HG03108 (cell line): ENCODE data around the gene NKTR.
"Not testable (repeated sequence)": the region's sequence is repeated elsewhere in the genome, so short reads cannot be mapped to it uniquely, and the experiment has no call there.

ENCODE experiments used
- ATAC-seq: cut with Tn5 transposase; IDR thresholded peaks from one replicate; pipeline ENCODE4 v1.9.1; 2021; ENCODE audit warnings: moderate library complexity; ENCODE audit not compliant: unreplicated experiment

NKTR gene

GRCh38 chr3:42600111-42600957 is at the start of gene NKTR:
TSS of gene NKTR (plus strand) at chr3:42600686. CDS start at chr3:42601007, 321 bp downstream.
- peak; percentile 80 for ATAC-seq

GRCh38 chr3:42552830-42553229 is 47.7 kb upstream of the NKTR start:
- no peak for ATAC-seq

GRCh38 chr3:42556089-42556632 is 44.3 kb upstream of the NKTR start:
- ATAC-seq: peak; percentile 81

DNA sequence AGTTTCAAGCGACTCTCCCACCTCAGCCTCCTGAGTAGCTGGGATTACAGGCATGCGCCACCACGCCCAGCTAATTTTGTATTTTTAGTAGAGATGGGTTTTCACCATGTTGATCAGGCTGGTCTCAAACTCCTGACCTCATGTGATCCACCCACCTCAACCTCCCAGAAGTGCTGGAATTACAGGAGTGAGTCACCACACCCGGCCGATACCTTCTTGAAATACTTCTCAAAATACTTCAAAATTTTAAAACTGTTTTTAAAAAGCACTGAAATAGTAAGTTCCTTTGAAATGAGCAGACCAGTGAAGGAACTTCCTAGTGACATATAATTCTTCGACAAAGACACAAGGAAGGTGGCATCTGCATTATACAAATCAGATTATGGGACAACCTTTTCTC is 43.7 kb upstream of the NKTR start:
- ATAC-seq: not testable (repeated sequence)

GRCh38 chr3:42557854-42558253 is 42.6 kb upstream of the NKTR start:
- no peak for ATAC-seq

DNA sequence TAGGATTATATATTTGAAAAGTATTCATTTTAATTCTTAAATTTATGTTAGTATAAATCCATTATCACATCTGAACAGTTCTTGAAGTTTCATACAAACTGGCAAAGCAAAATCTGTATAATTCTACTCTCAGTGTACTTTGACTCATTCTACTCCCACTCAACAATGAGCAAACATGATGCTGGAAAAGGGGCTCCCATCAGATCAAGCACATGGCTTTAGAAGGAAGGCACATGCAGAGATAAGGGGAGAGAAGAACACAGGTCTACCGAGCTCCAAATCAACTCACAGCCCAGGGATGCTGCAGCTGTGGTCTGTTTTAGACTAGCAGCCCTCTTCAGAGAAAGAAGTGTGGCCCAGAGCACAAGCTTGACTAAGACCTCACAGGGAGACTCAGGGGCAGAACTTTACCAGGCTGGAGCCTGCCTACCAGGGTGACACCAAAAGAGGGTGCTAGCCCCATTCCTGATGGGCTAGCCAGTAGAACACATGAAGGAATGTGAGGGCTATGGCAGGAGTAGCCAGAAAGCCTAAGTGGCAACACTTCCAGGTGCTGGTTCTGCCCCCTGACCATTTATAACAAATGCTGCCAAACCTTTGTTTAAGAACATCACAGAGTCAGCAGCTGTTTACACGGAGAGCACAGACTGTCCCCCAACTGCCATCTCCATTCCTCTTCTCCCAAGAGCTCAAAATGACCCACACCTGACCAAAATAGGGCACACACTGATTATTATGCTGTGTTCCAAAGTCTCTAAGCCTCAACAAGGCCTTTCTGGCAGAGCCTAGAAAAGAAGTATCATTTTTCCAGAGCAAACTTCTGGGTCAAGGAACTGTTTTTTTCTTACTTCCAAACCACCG is 38.2 kb upstream of the NKTR start:
- no peak for ATAC-seq

DNA sequence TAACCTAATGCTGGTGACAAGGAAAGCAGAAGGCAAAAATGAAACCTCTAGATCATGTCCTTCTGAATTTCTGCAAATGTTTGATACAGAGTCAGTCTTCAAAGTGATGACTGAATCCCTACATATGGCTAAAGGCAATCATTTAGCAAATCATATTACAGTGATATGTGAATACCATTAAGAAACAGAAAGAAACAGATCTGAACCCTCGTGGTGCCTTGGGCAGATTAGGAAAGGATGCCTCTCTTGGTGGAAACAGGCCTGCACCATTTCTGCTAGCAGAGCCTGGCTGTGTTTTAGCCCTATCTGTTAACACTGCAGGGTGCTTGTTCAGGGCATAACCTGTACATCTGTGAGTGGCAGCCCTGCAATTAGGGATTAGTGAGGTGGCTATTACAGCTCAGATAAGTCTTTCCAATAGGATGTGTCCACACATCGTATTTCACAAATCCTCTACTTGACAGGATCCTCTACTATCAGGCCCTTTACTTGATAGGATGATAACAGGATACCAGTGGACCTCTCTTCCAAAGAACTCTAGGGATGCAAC is 30.8 kb upstream of the NKTR start:
- no peak for ATAC-seq

DNA sequence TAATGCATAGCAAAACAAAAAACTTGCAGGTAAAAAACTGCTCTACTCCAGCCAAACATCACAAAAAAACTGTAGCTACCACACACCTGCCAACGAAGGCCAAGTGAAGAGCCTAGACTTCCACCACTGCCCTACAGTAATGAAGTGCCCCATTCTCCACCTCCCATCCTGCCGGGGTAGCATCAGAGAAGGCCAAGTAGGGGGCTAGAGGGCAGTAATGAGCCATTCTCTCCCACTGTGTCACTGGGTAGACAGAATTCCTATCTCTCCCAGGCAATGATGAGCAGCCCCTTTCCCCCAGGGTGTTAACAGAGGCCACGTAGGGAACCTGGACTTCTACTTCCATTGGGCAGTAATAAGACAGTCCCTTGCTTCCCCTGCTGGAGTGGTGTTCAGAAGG is 28.2 kb upstream of the NKTR start:
- ATAC-seq: peak; percentile 76

DNA sequence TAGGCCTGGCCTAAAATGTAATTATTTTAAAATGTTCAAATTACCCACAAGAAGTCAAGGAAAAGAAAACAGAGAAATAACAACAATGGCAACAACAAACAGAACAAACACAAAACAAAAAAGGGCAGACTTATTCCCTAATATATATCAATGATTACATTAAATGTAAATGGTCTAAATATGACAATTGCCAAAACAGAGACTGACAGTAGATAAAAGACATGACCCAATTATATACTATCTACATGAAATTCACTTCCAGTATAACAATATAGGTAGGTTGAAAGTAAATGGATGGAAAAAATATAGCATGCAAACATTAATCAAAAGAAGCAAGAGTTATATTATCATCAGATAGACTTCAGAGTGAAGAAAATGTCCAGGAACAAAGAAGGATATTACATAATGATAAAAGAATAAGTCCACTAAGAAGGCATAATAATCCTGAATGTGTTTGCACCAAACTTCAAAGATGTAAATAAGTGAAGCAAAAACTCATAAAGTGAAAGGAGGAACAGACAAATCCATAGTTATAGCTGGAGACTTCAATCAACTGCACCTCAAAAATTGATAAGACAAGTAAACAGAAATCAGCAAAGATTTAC is 25.2 kb upstream of the NKTR start:
- no peak for ATAC-seq

GRCh38 chr3:42578054-42578453 is 22.4 kb upstream of the NKTR start:
- ATAC-seq: no peak

DNA sequence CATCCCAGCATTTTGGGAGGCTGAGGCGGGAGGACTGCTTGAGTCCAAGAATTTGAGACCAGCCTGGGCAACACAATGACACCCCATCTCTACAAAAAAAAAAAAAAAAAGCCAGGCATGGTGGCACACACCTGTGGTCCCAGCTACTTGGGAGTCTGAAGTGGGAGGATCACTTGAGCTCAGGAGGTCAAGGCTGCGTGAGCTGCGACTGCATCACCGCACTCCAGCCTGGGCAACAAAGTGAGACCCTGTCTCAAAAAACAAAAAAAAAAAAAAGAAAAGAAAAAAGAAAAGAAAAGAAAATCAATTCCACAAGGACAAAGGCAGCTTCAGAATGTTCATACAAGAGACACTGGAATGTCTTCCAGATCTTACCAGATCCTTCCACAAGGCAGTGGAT is 21.1 kb upstream of the NKTR start:
- ATAC-seq: not testable (repeated sequence)

DNA sequence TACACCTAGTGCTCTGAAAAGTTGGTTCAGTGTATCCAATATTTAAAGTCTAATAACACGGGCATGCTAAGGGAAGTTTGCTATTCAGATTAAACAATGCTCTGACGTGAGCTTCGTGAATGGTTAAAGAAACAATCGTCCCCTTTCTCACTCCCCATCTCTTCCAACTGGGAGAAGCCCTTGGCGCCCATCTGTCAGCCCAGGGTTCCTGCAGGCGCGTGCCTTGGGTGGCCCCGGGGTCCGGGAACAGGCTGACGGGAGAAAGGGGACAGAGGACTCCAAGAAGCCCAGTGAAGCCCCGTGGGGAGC is 19.1 kb upstream of the NKTR start:
- ATAC-seq: no peak

DNA sequence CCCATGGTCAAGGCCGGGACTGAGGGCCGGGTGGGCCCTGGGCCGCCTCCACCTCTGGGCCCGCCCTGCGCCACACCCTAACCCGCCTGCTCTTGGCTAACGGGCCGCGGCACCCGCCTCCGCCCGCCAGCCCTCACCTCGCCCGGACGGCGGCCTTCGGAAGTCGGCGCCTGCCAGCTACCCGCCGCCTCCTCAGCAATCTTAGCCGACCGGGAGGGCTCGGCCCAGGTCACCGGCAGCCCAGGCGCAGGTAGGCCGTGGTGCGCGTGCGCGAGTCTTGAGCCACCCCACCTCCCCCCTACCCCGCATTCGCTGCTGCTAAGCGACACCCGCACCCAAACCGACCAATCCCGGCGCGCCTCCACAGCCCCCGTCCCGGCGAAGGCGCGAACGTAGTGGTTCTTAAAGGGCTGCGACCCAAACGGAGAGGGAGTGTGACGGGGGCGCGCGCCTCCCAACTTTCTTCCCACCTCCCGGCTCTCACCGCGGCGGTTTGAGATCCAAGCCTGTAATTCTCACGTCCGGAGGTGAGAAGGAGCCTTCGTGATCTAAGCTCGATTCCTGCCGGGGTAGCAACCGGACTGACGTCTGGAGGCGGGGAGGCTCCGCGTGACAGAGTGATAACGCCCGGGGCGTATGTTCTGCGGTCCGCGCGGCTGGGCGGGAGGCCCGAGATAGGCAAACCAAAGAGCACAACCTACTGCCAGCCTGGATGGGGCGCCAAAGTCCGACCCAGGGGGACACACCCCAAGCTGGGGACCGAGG is 18.6 kb upstream of the NKTR start, which contains the start of gene SEC22C:
Gene SEC22C, minus strand, starts transcription at position 259 of the 765 bp plus-strand sequence. CDS start 12,921 bp downstream, outside the sequence.
- peak; percentile 90 for ATAC-seq

DNA sequence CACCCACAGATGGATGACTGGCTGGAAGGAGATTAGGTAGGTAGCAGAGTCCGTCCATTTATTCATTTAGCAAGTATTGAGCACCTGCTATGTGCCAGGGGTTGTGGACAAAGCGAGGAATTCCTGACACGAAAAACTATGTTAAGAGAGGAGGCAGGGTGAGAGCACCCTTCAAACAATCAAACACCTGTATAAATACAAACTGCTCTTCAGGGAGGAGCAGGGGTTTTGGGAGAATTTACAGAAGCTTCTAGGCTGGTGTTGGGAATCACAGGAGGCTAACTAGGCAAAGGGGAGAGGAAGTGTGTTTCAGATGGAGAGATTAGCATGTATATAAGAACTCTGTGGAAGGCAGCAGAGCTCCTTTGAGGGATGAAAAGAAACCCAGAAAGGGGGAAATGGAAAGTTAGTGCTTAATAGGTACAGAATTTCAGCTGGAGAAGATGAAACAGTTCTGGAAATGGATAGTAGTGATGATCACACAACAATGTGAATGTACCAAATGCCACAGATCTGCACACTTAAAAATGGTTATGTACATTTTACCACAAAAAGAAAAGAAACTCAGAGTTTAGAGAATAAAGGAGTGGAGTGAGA is 17.9 kb upstream of the NKTR start:
- ATAC-seq: no peak

DNA sequence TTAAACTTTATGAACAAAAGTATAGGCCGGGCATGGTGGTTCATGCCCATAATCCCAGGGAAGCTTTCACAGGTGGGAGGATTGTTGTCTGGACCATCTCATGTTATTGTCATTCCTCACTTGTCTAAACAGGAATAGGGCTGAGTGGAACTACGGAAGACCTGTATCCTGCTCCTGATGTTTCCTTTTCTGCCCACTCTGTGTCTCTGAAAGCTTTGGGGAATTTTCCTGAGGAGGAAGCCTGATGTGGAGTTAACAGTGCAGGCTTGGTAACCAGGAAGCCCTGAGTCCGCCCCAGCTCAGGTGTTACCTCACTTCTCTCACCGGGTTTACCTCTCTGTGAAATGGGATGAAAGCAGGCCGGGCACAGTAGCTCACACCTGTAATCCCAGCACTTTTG is 11.9 kb upstream of the NKTR start:
- no peak for ATAC-seq

GRCh38 chr3:42589382-42590109 is 10.9 kb upstream of the NKTR start:
- no peak for ATAC-seq

DNA sequence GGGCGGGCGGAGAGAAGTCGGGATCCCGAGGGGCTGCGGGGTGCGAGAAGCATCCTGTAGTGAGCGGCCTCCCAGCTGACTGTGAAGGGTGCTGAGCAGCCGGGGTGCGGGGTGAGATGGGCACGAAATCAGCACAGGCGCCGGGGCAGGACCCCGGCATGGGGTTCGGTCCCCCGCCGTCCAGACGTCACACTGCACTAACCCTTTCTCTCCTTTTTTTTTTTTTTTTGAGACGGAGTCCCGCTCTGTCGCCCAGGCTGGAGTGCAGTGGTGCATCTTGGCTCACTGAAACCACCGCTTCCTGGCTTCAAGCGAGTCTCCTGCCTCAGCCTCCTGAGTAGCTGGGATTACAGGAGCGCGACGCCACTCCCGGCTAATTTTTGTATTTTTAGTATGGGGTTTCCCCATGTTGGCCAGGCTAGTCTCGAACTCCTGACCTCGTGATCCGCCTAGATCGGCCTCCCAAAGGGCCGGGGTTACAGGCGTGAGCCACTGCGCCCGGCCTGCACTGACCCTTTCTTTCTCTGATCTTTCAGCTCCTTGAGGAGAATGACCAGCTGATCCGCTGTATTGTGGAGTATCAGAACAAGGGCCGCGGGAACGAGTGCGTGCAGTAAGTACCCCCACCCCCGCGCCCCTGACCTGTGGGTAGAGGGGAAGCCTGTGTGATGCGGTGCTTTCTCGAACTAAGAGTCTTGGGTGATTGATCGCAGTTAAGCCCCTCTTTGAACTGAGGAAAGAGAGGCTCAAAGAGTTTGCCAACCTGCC is 9.3 kb upstream of the NKTR start:
- no peak for ATAC-seq

GRCh38 chr3:42591811-42592210 is 8.7 kb upstream of the NKTR start:
- ATAC-seq: no peak
